IMR-90 (cell line): ENCODE results near the gene PAQR5. TPM values are rescaled to one million over a fixed set of nuclear protein-coding genes. Genes with fewer than 3 reads are reported as not detected.

Experiments
- ATAC-seq: fragments of 200-7000 bp; cut with Tn5 transposase; 2 replicates; pipeline ENCODE4 v1.9.1; 2020; ENCODE audit warnings: low read depth, mild to moderate bottlenecking, moderate library complexity
- BruUV-seq: library from RNA; stranded (reverse); fragments of 400-500 nt; replicated peaks from 2 replicates; lab custom pipeline; 2021; lab: Mats Ljungman, UMichigan
- CTCF ChIA-PET: fragments of 300-600 bp; formaldehyde crosslinking; extraction: SDS; loops from one replicate; lab custom pipeline; 2021; ENCODE audit warnings: antibody characterized with exemption; lab: Yijun Ruan, JAX
- POLR2A ChIA-PET: fragments of 300-600 bp; sonication (Branson Sonifier 250); formaldehyde crosslinking; loops from one replicate; lab custom pipeline; 2022; ENCODE audit warnings: antibody characterized with exemption; ENCODE audit not compliant: unreplicated experiment; lab: Charles Lee
- DNase-seq: peaks from one replicate; pipeline ENCODE4 v3.0.0; 2013
- H2AFZ ChIP-seq: replicated peaks from 2 replicates; pipeline ENCODE3; 2013; ENCODE audit warnings: low read length, mild to moderate bottlenecking; ENCODE audit not compliant: poor library complexity
- H2AK5ac ChIP-seq: 2 replicates; pipeline ENCODE4 v1.6.1; 2013; ENCODE audit warnings: low read depth, low read length, inconsistent platforms
- H2AK9ac ChIP-seq: replicated peaks from 2 replicates; pipeline ENCODE3; 2013; ENCODE audit warnings: mild to moderate bottlenecking, low read depth, low read length, moderate library complexity; ENCODE audit not compliant: poor library complexity
- H2BK120ac ChIP-seq: 2 replicates; pipeline ENCODE4 v1.6.1; 2013; ENCODE audit warnings: low read depth, low read length, inconsistent platforms
- H2BK15ac ChIP-seq: 3 replicates; pipeline ENCODE4 v1.6.1; 2013; ENCODE audit warnings: low read depth, low read length, inconsistent platforms
- H2BK20ac ChIP-seq: 2 replicates; pipeline ENCODE4 v1.6.1; 2013; ENCODE audit warnings: low read depth, mild to moderate bottlenecking, inconsistent platforms, low read length, moderate library complexity
- H2BK5ac ChIP-seq: 2 replicates; pipeline ENCODE4 v1.6.1; 2013; ENCODE audit warnings: mild to moderate bottlenecking, low read depth, low read length, inconsistent platforms; ENCODE audit not compliant: poor library complexity, severe bottlenecking
- H3K14ac ChIP-seq: replicated peaks from 2 replicates; pipeline ENCODE4 v1.6.1; 2013; ENCODE audit warnings: low read depth, low read length, inconsistent platforms
- H3K18ac ChIP-seq: 2 replicates; pipeline ENCODE4 v1.6.1; 2013; ENCODE audit warnings: low read depth, low read length, control low read depth
- H3K23ac ChIP-seq: 2 replicates; pipeline ENCODE4 v1.6.1; 2013; ENCODE audit warnings: low read depth, low read length, inconsistent platforms
- H3K27ac ChIP-seq: 2 replicates; pipeline ENCODE4 v1.5.1; 2013; ENCODE audit warnings: mild to moderate bottlenecking, control low read depth, low read length; ENCODE audit not compliant: insufficient read depth
- H3K27me3 ChIP-seq: 2 replicates; pipeline ENCODE4 v1.6.1; 2013; ENCODE audit warnings: low read length; ENCODE audit not compliant: control insufficient read depth, insufficient read depth
- H3K36me3 ChIP-seq: 2 replicates; pipeline ENCODE4 v1.6.1; 2013; ENCODE audit warnings: low read length, mixed read lengths; ENCODE audit not compliant: control insufficient read depth, insufficient read depth
- H3K4ac ChIP-seq: 2 replicates; pipeline ENCODE4 v1.6.1; 2013; ENCODE audit warnings: low read depth, low read length, inconsistent platforms
- H3K4me1 ChIP-seq: 2 replicates; pipeline ENCODE4 v1.6.1; 2013; ENCODE audit warnings: low read length, mixed read lengths; ENCODE audit not compliant: control insufficient read depth, insufficient read depth
- H3K4me2 ChIP-seq: 2 replicates; pipeline ENCODE4 v1.6.1; 2013; ENCODE audit warnings: low read depth, mild to moderate bottlenecking, control low read depth, low read length, moderate library complexity
- H3K4me3 ChIP-seq: 2 replicates; pipeline ENCODE4 v1.5.1; 2013; ENCODE audit warnings: low read depth, mild to moderate bottlenecking, control low read depth, low read length, moderate library complexity; ENCODE audit not compliant: insufficient read depth
- H3K56ac ChIP-seq: 2 replicates; pipeline ENCODE4 v1.6.1; 2013; ENCODE audit warnings: low read length, inconsistent platforms; ENCODE audit not compliant: insufficient read depth; ENCODE audit errors: extremely low read depth
- H3K79me1 ChIP-seq, 2 experiments: 2 replicates each; pipeline ENCODE4 v1.6.1; 2013; ENCODE audit warnings: low read length in 2 of 2, inconsistent platforms in 1 of 2, low read depth in 1 of 2
- H3K9ac ChIP-seq: 2 replicates; pipeline ENCODE4 v1.6.1; 2013; ENCODE audit warnings: low read depth, low read length, control low read depth
- H3K9me1 ChIP-seq: 2 replicates; pipeline ENCODE4 v1.6.1; 2013; ENCODE audit warnings: low read length, inconsistent platforms; ENCODE audit not compliant: insufficient read depth
- H3K9me3 ChIP-seq: 2 replicates; pipeline ENCODE4 v1.6.1; 2013; ENCODE audit warnings: low read length; ENCODE audit not compliant: control insufficient read depth, insufficient read depth
- H4K20me1 ChIP-seq: 2 replicates; pipeline ENCODE4 v1.6.1; 2013; ENCODE audit warnings: low read length, inconsistent platforms; ENCODE audit not compliant: insufficient read depth
- H4K5ac ChIP-seq: 2 replicates; pipeline ENCODE4 v1.6.1; 2013; ENCODE audit warnings: mild to moderate bottlenecking, low read depth, low read length, control low read depth
- H4K8ac ChIP-seq, 2 experiments: 2 replicates each; pipeline ENCODE4 v1.6.1; 2013; ENCODE audit warnings: low read depth in 2 of 2, low read length in 2 of 2, control low read depth in 1 of 2, inconsistent platforms in 1 of 2
- H4K91ac ChIP-seq: 2 replicates; pipeline ENCODE4 v1.6.1; 2013; ENCODE audit warnings: low read depth, low read length, inconsistent platforms; ENCODE audit not compliant: insufficient read depth
- BHLHE40 ChIP-seq: fragments of 150-350 bp; IDR thresholded peaks from 2 replicates; pipeline ENCODE4 v1.6.1; 2016; ENCODE audit warnings: mild to moderate bottlenecking, low read depth, low read length
- CEBPB ChIP-seq: IDR thresholded peaks from 2 replicates; pipeline ENCODE4 v1.6.1; 2012; ENCODE audit warnings: low read depth, low read length, improper control_type of control experiment
- CHD1 ChIP-seq: IDR thresholded peaks from 2 replicates; pipeline ENCODE4 v1.6.1; 2012; ENCODE audit warnings: low read depth, low read length, improper control_type of control experiment
- CTCF ChIP-seq: conservative IDR thresholded peaks from 2 replicates; pipeline ENCODE4 v1.5.1; 2012; ENCODE audit warnings: mild to moderate bottlenecking, low read depth, low read length, improper control_type of control experiment
- ELK1 ChIP-seq: fragments of 150-350 bp; IDR thresholded peaks from 2 replicates; pipeline ENCODE4 v1.6.1; 2016; ENCODE audit warnings: low read depth, mild to moderate bottlenecking, low read length, moderate library complexity, borderline replicate concordance
- FOS ChIP-seq: fragments of 150-350 bp; IDR thresholded peaks from 2 replicates; pipeline ENCODE4 v1.6.1; 2016; ENCODE audit warnings: low read depth, low read length
- MAFK ChIP-seq: IDR thresholded peaks from 2 replicates; pipeline ENCODE4 v1.6.1; 2012; ENCODE audit warnings: low read depth, low read length, improper control_type of control experiment
- MAZ ChIP-seq: IDR thresholded peaks from 2 replicates; pipeline ENCODE4 v1.6.1; 2012; ENCODE audit warnings: low read depth, mild to moderate bottlenecking, low read length, improper control_type of control experiment, moderate library complexity, borderline replicate concordance
- MXI1 ChIP-seq: IDR thresholded peaks from 2 replicates; pipeline ENCODE4 v1.6.1; 2012; ENCODE audit warnings: low read depth, mild to moderate bottlenecking, low read length, moderate library complexity, borderline replicate concordance
- NFE2L2 ChIP-seq: fragments of 150-350 bp; IDR thresholded peaks from 2 replicates; pipeline ENCODE4 v1.6.1; 2016; ENCODE audit warnings: low read depth, mild to moderate bottlenecking, low read length
- POLR2A ChIP-seq: IDR thresholded peaks from 2 replicates; pipeline ENCODE4 v1.6.1; 2012; ENCODE audit warnings: mild to moderate bottlenecking, low read depth, low read length
- RAD21 ChIP-seq: IDR thresholded peaks from 2 replicates; pipeline ENCODE4 v1.6.1; 2012; ENCODE audit warnings: low read length, improper control_type of control experiment
- RCOR1 ChIP-seq: IDR thresholded peaks from 2 replicates; pipeline ENCODE4 v1.6.1; 2012; ENCODE audit warnings: mild to moderate bottlenecking, low read length, improper control_type of control experiment; ENCODE audit not compliant: insufficient replicate concordance
- RFX5 ChIP-seq: IDR thresholded peaks from 2 replicates; pipeline ENCODE4 v1.8.0; 2012; ENCODE audit warnings: low read depth, mild to moderate bottlenecking, low read length, moderate library complexity
- SMC3 ChIP-seq: fragments of 150-350 bp; IDR thresholded peaks from 2 replicates; pipeline ENCODE4 v1.6.1; 2016; ENCODE audit warnings: low read depth, mild to moderate bottlenecking, antibody characterized with exemption, low read length, moderate library complexity
- USF2 ChIP-seq: fragments of 150-350 bp; IDR thresholded peaks from 2 replicates; pipeline ENCODE4 v1.6.1; 2017; ENCODE audit warnings: mild to moderate bottlenecking, antibody characterized with exemption, low read length, low read depth
- WGBS, 2 experiments: methylation state at CpG; one replicate each; pipeline versions ENCODE4 v1.1.5 to v1.1.7; 2013; ENCODE audit warnings: missing lambda C conversion rate in 2 of 2; ENCODE audit not compliant: insufficient read length in 1 of 2; ENCODE audit errors: extremely low coverage in 2 of 2; 5-methylcytosine and 5-hydroxymethylcytosine counted together
- dilution Hi-C: fragments of 300-500 bp; cut with HindIII; formaldehyde crosslinking; loops from one replicate; pipeline ENCODE4 v1.14.3; 2018; ENCODE audit warnings: low sequenced_read_pairs; ENCODE audit not compliant: unreplicated experiment
- in situ Hi-C: fragments of 300-500 bp; cut with MboI; formaldehyde crosslinking; loops from 3 replicates; pipeline ENCODE4 v1.14.3; 2019; ENCODE audit warnings: low sequenced_read_pairs, inconsistent platforms, mixed read lengths
- intact Hi-C: fragments of 100-400 bp; cut with micrococcal nuclease; formaldehyde crosslinking; loops from 2 replicates; pipeline ENCODE4 v1.10.0; 2022
- polyA plus RNA-seq, 3 experiments: library from polyadenylated mRNA; depleted of rRNA; stranded (reverse); fragments of >200 nt; gene quantifications; 2 replicates each; pipeline ENCODE4 v1.2.3, GENCODE V29; 2012; ENCODE audit warnings: low replicate concordance in 1 of 3
- total RNA-seq: library from RNA; depleted of rRNA; stranded (reverse); fragments of >200 nt; gene quantifications from 2 replicates; pipeline ENCODE4 v1.2.3, GENCODE V29; 2012

The PAQR5 gene
- total and polyA plus RNA-seq, 2 of the 4 experiments (the other 2 are of a cell fraction), result 2.3 to 2.7 TPM

DNA sequence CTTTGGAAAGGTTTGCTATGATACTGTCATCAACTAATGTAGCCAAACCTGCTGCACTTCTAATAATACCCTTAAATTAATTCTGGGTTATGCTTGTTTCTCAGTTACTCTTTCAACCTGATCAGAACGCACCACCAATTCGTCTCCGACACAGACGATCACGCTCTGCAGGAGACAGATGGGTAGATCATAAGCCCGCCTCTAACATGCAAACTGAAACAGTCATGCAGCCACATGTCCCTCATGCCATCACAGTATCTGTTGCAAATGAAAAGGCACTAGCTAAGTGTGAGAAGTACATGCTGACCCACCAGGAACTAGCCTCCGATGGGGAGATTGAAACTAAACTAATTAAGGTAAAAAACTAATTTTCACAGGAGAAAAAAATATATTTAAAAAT lies 146.0 kb downstream of the PAQR5 start:
- Histone ChIP-seq H3K9ac (no peak overlapping the region), H2BK20ac (no peak overlapping the region), H3K4ac (no peak overlapping the region), H3K79me1 (peaks cover 11 to 34% of the 10 kb centered on the region in 2 experiments), H4K91ac (no peak overlapping the region), H3K56ac (no peak overlapping the region), H3K9me1 (peaks cover 5% of the 10 kb centered on the region), H2BK15ac (no peak overlapping the region), H2BK120ac (no peak overlapping the region), H4K20me1 (no peaks in the 10 kb centered on the region), H3K4me1 (no peaks in the 10 kb centered on the region), H3K14ac (no peak overlapping the region), H3K18ac (no peak overlapping the region), H4K5ac (no peak overlapping the region), H2BK5ac (no peak overlapping the region), H3K9me3 (no peaks in the 10 kb centered on the region), H2AFZ (no peak overlapping the region), H3K27me3 (no peaks in the 10 kb centered on the region), H3K23ac (no peak overlapping the region), H3K27ac (no peak overlapping the region), H2AK5ac (no peak overlapping the region), H3K36me3 (peaks cover 6% of the 10 kb centered on the region; the same call in 1 of the 2 replicates), H2AK9ac (no peak overlapping the region), H3K4me3 (no peak overlapping the region), H4K8ac (0 out of 4 replicates have a peak overlapping the region, but pooled peaks of 1 of the 2 experiments have one; percentile 3), H3K4me2 (no peak overlapping the region)
- no TSS peak for BruUV-seq
- dilution Hi-C loops, result no loop called here
- no peak for DNase-seq
- in situ Hi-C loops, result no loop called here
- POLR2A ChIA-PET, result no interaction called here
- ATAC-seq, result no peak
- WGBS, 2 experiments, result no CpG with 5 or more reads among the region's 7 CpGs
- CTCF ChIA-PET, result interaction anchor here (1.0 kb wide), 1 partner anchor 18 kb away, joined by 3 read pairs; no protein-coding TSS in a partner anchor
- intact Hi-C loops, result no loop called here
- TF ChIP-seq CTCF (no peak), MXI1 (no peak), MAZ (no peak), MAFK (no peak), CEBPB (no peak), FOS (no peak), BHLHE40 (no peak), USF2 (no peak), CHD1 (no peak), SMC3 (no peak), ELK1 (no peak), RFX5 (no peak), RCOR1 (no peak), NFE2L2 (no peak), POLR2A (no peak), RAD21 (no peak)
